GM12891 (cell line): ENCODE results near the gene FILIP1.

ENCODE experiments used
- DNase-seq: peaks from one replicate; pipeline ENCODE4 v3.0.0; 2011; ENCODE audit warnings: low spot score; ENCODE audit not compliant: insufficient read length
- FAIRE-seq: peaks from 2 replicates; lab custom pipeline; 2011; peaks lifted over from hg19 to GRCh38; lab: Jason Lieb, UNC
- PAX5 ChIP-seq: IDR thresholded peaks from 2 replicates; pipeline ENCODE4 v1.6.1; 2011; ENCODE audit warnings: low read length, moderate library complexity, mild to moderate bottlenecking; ENCODE audit not compliant: insufficient read depth, severe bottlenecking
- POLR2A ChIP-seq: IDR thresholded peaks from 2 replicates; pipeline ENCODE4 v1.6.1; 2011; ENCODE audit warnings: low read depth, low read length, control low read depth
- POLR2AphosphoS5 ChIP-seq: IDR thresholded peaks from 2 replicates; pipeline ENCODE4 v1.6.1; 2011; ENCODE audit warnings: low read depth, low read length, control low read depth
- POU2F2 ChIP-seq: IDR thresholded peaks from 2 replicates; pipeline ENCODE4 v1.6.1; 2011; ENCODE audit warnings: low read depth, mild to moderate bottlenecking, control low read depth, low read length, moderate library complexity
- SPI1 ChIP-seq: IDR thresholded peaks from 2 replicates; pipeline ENCODE4 v1.6.1; 2011; ENCODE audit warnings: low read depth, low read length, control low read depth
- TAF1 ChIP-seq: IDR thresholded peaks from 2 replicates; pipeline ENCODE4 v1.6.1; 2011; ENCODE audit warnings: low read depth, low read length, control low read depth

Gene FILIP1

DNA sequence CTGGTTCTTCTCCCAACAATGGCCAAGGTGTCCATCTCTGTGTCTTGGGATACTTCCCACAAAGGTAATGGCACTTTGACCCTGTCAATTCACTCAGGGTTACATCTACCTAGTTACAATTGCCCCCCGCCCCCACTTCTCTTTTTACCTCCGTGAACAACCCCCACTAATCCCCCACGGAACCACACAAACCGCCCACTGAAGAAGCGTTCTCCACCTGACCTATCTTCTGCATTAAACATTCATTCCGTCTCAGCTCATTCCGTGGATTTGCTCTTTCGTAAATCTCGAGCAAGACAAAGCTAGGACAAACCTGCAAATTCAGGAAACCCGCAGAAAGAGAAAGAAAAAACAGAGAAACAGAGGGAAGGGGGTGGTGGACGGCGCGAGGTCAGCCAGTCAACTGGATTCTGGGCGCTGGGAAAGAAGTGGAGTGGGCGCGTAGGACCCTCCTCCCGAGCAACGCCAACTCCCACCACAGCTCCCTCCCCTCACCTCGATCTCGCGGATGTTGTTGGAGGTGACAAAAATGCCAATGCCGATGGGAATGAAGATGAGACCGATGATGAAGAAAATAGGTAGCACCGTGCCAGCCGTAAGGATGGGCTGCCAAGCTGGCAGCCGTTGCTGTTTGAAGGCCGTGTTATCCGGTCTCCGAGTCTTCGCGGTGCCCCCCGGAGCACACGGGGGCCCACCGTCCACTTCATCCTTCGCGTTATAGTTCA, 209.5 kb downstream of the FILIP1 start:
- no peak for FAIRE-seq
- DNase-seq = no peak
- TF ChIP-seq SPI1 (peak; percentile 48), TAF1 (no peak)

DNA sequence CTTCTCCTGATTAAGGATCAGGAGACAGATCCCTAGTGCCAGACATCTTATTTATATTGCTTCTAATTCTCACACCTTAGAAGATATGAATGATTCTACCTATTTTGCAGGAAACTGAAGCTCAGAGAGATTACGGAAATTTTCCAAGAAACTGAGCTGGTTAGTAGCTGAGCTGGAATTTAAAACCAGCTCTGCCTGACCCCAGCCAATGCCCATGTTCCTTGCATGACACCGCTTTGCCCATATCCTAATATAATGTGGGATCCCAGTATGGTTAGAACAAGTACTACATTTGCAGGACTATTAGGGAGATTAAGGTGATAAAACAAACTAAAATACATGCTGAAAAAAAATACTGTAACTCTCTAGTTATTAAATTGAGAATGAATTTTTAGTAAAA, 210.9 kb downstream of the FILIP1 start:
- DNase-seq = no peak
- peak; percentile 5 for FAIRE-seq
- TF ChIP-seq TAF1 (no peak), POU2F2 (no peak), SPI1 (no peak), POLR2A (no peak), PAX5 (no peak), POLR2AphosphoS5 (no peak)

DNA sequence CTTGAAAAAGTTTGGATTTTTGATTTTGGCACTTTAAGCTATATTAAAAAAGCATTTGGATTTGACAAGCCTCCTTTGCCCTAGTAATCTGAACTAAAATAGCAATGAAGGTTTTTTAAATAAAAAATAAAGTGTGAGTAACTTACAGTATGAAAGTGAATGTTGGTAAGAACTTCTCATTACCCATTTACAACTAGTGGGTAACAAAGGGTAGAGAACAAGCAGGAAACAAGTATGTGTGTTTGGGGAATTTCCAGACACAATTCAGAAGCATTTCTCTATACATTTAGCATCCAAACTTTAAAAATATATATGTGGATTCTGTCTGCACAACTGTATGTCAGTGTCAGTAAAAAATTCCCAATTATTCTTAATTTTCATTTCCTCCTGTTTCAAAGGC, 211.9 kb downstream of the FILIP1 start:
- no peak for DNase-seq
- no peak for FAIRE-seq

DNA sequence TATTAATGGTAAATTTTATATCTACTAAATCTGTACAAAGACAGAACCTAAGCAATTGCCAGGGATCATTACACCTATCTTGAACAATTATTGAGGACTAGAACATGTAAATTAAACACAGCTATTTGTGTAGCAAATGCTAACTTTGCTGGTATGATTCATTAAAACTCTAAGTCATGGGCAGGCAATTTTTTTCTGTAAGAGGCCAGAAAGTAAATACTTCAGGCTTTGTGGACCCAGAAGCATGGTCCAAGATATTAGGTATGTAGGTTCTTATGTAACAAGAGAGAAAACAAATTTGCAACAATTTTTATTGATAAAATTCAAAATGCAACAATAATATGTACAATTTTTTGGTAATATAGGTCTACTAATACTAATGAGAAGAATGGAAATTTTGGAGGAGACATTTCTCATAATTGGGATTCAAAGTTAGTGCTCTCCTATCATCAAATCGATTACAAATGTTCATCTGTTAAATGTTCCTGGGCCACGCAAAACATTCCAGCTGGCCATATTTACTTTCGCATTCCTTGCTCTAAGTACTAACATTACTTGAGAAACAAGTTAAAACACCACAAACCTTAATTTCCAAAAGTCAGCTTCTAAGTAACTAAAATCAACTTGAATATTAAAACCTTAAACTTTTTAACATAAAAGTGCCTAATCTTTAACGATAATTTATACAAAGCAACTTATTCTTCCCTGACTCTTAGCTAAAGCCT, 213.3 kb downstream of the FILIP1 start:
- DNase-seq (no peak), FAIRE-seq (no peak)
- no peak for TF ChIP-seq TAF1
- TF ChIP-seq PAX5 = no peak
- TF ChIP-seq POU2F2 = no peak
- no peak for TF ChIP-seq POLR2A
- TF ChIP-seq POLR2AphosphoS5 = no peak
- TF ChIP-seq SPI1 = no peak

More for the DNA sequence above, 211.9 kb downstream of the FILIP1 start:
- TF ChIP-seq TAF1 = no peak
- TF ChIP-seq SPI1 = no peak
- no peak for TF ChIP-seq POLR2A
- no peak for TF ChIP-seq POLR2AphosphoS5
- no peak for TF ChIP-seq POU2F2
- TF ChIP-seq PAX5 = no peak

DNA sequence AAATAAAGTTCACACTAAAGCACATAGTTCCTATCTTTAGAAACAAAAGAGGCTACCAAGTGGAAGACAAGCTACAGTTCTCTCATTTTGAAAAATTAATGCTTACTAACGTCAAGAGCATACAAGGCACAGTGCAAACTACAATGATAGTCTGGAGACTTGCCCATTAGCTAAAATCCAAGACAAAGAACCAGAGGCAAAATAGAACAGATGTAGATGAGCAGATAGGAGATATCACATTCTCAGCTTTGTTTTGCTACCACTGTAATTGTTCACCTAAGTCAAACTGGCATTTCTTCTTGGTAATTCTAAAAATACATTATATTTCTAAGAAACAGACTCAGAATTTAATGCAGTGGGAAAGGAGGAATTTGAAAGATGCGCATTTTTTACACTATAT, 214.2 kb downstream of the FILIP1 start:
- FAIRE-seq (peak; percentile 31), DNase-seq (no peak)
- no peak for TF ChIP-seq SPI1
- no peak for TF ChIP-seq TAF1
- no peak for TF ChIP-seq PAX5
- no peak for TF ChIP-seq POLR2AphosphoS5
- no peak for TF ChIP-seq POU2F2
- no peak for TF ChIP-seq POLR2A

DNA sequence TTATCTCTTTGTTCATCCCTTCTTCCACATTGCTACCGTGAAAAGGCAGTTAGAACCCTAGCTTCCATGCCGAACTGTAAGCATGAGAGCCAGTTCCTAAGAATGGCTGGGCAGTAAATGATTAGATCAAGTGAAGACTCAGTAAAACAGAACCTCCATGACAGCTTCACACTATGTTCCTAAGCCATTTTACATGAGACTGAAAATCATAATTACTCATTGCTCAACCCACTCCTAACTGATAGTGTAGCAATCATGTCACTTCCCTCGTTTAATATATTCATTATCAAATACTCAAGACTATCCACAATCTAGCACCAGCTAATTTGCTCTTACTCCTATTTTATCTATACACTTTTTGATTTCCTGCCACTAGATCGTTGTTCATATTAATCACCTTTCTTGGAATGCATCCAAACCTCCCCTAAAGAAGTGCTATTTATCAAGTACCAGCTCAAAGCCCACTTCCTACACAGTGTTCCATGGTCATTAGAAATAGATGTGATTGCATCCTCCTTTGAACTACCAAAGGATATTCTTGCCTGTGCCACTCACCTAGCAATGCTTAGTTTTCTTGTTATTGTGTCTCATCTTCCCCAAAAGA, 215.0 kb downstream of the FILIP1 start:
- DNase-seq (no peak), FAIRE-seq (no peak)
- TF ChIP-seq POLR2AphosphoS5 (no peak), SPI1 (no peak), TAF1 (no peak), PAX5 (no peak), POU2F2 (no peak), POLR2A (no peak)

DNA sequence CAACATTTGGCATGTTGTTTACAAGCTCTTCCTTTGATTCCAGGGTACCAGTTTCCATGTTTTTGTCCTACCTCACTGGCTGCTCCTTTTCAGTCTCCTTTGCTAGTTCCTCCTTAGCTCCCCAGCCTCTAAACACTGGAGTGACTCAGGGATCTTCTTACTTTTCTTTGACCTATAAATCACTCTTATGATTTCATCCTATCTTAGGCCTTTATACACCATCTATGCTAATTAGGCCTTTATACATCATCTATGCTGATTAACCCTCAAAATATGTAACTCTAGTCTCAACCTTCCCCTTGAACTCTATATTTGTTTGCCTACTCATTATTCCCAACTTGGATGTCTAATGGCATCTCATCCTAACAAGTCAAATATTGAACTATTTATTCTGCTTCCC, 218.5 kb downstream of the FILIP1 start:
- no peak for FAIRE-seq
- TF ChIP-seq SPI1 = no peak
- TF ChIP-seq POLR2AphosphoS5 = no peak
- no peak for TF ChIP-seq TAF1
- no peak for TF ChIP-seq POU2F2
- TF ChIP-seq PAX5 = no peak
- TF ChIP-seq POLR2A = no peak
- DNase-seq = no peak

DNA sequence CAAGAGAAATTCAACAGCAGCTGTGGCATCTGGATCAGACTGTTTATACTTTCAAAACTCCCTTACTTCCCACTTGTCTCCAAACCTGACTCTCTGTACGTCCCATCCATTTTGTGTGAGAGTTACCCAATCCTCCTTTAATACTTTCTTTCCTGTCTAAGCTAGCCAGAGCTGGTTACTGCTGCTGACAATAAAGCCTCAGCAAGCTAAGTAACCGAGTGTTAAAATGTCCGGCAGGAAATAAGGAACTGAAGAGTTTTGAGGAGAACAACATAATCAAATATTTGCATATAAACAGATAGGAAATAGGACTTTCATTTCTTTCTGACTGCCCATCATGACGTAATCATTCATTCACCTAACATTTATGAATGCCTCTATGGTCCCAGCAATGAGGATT, 220.6 kb downstream of the FILIP1 start:
- FAIRE-seq (peak; percentile 41), DNase-seq (no peak)
- TF ChIP-seq POU2F2 (no peak), SPI1 (peak; percentile 35; the same call in 1 of the 2 replicates)

DNA sequence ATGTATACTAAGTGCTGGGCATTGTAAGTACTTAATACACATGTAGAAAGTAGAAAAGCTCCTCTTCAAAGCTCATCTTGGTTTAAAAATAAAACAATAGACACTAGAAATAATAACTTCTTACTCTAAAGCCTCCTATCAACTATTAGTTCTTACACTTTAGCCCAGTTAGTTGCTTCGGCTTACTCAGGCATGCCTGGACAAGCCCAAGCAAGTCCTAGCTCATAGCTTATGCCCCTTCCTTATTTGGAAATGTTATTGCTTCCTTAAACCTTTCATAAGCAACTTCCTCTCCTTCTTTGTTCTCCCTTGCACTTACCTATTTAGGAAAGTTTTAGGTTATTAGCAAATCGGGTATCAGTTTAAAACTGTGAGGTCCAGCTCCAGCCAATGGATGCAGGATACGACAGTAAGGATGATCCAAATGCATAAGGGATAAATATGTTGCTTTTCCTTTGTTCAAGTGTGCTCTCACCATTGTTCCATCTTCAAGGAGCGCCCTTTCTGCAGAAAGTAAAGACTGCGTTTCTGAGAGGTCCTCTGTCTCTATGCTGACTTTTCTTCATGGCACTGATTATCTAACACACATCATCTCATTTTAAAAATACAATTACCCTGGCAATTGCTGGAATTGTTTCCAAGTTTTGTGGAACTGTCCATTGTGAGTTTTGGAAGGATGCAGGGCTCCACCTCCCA, 221.3 kb downstream of the FILIP1 start:
- DNase-seq = no peak
- peak; percentile 35 for FAIRE-seq

More for the DNA sequence above, 221.3 kb downstream of the FILIP1 start:
- TF ChIP-seq POU2F2 (no peak), TAF1 (no peak), PAX5 (no peak), POLR2AphosphoS5 (no peak), SPI1 (no peak), POLR2A (no peak)
